Activated effector memory CD4-positive, alpha-beta T cell treated with anti-CD3 and anti-CD28 coated beads, Interleukin-2, amount 50 U/mL, for 16 hours (primary cell): ENCODE data around the gene NUMB.
A peak's percentile ranks its signal among the peaks of the same experiment; 100 is the strongest.
"Not testable (repeated sequence)": the region's sequence is repeated elsewhere in the genome, so short reads cannot be mapped to it uniquely, and the experiment has no call there.

Experiments used
- DNase-seq: peaks from one replicate; pipeline ENCODE4 v3.0.0-alpha.2; 2020

Gene NUMB

DNA sequence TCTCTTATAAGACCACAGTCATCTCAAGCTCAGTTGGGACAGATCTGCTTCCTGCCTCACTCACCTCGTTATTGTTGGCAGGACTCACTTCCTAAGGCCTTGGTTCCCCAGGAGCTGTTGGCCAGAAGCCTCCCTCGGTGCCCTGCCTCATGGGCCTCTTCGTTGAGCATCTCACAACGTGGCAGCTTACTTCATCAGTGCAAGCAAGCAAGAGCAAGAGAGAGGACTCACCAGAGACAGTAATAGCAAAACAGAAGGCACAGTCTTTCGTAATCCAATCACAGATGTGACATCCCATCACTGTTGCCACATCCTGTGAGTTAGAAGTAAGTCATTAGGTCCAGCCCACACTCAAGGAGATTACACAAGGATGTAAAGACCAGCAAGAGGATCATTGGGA, 5.1 kb upstream of the NUMB start:
- DNase-seq, result no peak

DNA sequence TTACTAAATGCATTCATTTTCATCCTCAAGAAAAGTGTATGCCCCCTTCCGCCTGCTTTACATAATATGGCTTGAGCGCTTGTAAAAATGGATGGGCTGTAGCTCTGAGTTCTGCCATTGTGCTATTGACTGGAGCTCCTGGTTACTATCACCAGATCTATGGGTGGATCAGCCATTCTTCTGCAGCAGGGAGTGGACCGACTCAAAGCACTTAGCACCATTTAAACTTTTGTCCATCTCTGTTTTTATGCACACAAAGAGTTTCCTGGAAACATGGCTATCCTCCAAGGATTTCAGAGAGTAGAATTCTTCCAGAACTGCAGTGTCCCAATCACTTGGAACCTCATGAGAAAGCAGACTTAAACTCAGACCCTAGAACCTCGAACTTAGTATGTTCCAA, 4.5 kb upstream of the NUMB start:
- no peak for DNase-seq

DNA sequence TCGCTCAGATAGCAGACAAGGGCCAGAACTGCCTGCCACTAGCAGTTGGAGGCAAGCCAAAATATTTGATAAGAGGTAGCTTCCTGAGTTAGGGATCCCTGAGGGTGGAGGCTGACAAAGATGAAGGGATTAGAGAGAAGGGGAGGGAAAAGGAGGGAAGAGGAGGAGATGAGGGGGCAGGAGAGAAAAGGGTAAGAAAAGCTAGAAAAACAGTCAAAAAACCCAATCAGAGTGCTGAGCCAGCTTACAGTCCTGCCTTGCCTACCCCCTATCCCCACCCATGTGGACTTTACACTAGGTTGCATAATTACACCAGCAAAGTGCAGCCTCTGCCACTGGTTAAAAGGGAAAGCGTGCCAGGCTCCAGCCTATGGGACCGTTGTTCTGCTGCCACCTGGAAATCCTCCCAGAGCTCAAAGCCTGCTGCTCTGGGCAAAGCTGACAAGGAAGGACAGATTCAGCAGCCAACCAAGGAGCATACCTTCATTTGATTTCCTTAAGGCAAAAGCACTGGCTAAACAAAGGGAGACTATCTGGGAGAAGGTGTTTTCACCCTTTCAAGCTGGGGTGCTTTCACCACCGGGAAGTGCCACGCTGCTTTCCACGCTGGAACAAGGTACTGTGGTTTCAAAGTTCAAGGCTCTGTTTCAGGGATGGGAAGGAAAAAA, 3.8 kb upstream of the NUMB start:
- no peak for DNase-seq

DNA sequence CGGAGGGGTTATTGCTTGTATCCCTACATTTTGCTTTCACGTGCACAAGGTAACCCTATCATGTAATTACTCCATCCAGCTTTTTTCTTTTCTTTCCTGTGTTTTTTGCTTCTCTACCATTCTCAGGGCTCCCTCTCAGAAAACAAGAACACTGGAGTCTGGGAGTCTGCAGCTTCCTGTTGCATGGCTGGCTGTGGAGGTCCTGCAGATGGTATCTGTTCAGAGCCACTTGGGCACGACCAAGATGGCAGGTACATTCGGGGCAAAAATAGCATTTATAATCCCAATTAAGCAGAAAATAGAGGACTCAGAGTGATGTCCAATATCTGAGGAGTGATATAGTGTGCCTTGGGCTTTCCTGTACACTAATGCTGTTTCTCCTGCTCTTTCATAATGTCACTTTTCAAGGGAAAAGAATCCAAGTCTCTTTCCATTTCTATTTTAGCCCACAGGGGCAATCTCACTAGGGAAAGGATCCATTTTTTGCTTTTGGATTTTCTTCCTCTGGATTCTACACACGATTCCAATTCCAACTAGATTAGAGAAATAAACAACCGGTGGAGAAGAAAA, 3.2 kb upstream of the NUMB start:
- DNase-seq, result no peak

DNA sequence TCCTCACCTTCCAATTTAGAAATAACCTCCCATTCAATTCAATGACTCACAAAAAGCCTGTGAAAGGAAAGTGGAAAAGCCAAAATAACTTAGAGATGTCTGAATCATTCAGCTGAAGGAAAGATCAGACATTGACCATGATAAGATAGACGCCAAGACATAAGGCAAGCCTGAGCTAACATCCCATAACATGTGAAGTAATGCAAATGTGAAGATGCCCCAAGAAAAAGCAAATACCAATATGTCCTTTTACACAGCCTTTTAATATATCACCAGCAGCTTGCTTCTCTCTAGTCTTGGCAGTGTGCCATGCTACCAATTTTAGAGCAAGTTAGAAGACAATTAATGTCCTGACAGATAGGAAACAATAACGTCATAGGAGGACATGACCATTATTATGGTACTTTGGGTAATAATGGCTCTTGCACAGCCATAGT, 2.4 kb upstream of the NUMB start:
- no peak for DNase-seq

DNA sequence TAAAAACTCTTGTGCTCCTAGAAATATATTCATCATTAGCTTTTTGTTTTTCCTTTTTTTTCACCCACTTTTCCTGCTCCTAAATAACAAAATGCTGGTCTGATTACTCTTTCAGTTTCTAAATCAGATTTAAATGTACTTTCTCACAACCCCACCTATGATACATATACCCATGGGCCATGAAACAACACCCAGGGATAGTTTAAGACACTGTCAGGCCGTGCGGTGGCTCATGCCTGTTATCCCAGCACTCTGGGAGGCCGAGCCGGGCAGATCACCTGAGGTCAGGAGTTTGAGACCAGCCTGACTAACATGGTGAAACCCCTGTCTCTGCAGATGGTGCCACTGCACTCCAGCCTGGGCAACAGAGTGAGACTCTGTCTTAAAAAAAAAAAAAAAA, 1.6 kb upstream of the NUMB start:
- no peak for DNase-seq

DNA sequence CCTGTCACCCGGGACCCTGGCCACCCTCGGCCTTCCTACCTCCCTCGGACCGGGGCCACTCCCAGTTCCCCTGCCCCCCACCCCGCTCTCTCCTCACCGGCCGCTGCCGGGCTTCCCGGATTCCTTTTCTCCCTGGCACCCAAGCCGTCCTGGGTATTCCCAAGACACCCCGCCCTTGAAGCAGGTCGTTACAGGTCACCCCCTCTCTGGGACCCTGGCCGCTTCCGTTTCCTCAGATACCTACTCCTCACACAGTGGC, 493 bp downstream of the NUMB start:
- DNase-seq, result no peak

DNA sequence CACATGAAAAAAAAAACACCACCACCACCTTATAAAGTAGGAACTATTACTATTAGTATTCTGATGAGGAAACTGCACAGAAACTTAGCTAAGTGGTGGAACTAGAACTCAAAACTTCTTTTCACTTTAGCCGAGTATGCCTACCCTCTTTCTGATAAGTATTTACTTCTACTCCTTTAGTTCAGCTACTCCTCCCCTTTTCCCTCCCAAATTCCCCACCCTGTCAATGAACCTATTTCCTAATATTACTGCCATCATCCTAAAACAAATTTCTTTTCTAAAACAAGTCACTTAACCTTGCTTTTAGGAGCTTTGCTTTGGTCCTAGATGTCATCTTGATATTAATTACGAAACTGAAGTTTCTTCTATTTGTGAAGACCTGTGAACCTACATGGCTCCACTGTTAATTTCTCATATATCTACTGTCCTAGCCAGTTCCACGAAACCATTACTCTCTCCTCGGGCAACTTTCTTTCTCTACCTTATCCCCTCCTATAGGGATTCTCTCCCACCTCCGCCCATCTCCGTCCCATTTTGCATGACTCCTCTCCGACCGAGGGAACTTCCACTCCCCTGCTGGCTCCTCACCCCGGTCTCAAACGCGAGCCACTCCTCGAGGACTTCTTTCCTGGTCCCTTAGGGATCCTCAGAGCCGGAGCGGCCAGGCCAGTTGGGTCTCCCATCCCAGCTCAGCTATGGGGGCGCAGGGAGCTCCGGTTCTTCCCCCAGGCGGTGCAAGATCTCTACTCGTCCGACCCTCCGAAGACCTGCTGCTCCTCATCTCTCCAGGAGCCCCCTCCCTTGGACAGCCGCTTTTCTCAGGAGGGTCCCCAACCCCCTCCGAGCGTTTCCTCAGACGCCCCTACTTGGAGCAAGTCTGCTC, 1.1 kb downstream of the NUMB start:
- DNase-seq, result peak; percentile 74

DNA sequence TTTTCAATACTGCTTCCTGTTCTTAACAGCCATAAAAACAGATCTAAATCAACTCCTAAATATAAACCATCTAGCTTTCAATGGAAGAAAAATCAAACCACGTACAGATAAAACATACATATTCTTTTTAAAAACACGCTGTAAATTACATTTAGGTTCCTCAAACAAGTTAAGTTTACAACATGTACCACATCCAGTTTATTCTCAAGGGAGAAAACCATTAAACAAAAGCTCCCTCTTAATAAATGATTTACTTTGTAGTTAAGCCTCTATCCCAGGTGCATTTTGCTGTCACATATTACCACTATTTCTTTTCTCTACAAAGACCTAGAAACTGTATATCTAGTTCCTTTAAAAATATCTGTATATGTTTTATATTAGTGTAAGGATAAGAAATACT, 3.1 kb downstream of the NUMB start:
- no peak for DNase-seq

DNA sequence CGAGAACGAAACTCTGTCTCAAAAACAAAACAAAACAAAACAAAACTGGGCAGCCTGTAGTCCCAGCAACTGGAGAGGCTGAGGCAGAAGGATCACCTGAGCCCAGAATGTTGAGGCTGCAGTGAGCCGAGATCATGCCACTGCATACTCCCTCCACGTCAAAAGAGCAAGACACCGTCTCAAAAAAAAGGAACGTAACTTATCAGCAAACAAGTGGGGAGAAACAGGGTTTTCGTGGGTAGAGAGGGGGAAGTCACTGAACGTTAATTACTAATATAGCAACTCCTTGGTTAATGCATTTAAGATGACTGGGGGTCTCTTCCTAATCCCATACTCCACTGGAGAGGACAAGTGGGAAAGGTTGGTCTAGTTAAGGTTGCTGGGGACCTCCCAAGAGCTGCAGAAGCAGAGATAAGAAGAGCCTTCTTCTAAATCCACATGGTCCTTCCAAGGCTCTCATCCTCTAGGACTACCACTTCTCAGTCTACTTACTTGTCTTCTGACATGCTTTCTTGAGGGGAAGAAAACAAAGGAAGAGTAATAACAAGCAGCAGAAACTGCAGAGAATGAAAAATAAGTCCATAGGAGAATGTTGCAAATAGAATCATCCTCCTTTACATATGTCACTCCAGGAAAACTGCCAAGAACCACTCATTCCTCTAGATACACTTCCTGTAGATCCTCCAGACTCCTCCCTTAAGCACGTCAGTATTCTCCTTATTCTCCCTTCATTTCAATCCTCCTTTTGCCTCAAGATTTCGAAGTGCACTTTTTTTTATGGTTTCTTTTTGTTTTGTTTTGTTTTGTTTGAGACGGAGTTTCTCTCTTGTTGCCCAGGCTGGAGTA, 5.8 kb downstream of the NUMB start:
- DNase-seq, result no peak

DNA sequence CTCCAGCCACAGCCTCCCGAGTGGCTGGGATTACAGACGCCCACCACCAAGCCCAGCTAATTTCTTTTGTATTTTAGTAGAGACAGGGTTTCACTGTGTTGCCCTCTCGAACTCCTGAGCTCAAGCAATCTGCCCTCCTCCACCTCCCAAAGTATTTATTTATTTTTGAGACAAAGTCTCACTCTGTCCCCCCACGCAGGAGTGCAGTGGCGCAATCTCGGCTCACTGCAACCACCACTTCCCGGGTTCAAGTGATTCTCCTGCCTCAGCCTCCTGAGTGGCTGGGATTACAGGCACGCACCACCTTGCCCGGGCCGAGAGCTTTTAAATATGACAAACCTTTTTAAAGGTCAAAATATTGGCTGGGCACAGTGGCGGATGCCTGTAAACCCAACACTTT, 14.6 kb downstream of the NUMB start:
- no peak for DNase-seq

DNA sequence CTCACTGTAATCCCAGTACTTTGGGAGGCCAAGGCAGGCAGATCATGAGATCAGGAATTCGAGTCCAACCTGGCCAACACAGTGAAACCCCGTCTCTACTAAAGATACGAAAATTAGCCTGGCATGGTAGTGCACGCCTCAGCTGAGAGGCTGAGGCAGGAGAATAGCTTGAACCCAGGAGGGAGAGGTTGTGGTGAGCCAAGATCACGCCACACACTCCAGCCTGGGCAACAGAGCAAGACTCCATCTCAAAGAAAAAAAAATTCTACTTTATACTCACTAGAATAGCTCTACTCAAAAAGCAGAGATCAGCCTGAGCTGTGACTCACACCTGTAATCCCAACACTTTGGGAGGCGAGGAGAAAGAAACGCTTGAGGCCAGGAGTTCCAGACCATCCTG, 17.1 kb downstream of the NUMB start:
- no peak for DNase-seq

DNA sequence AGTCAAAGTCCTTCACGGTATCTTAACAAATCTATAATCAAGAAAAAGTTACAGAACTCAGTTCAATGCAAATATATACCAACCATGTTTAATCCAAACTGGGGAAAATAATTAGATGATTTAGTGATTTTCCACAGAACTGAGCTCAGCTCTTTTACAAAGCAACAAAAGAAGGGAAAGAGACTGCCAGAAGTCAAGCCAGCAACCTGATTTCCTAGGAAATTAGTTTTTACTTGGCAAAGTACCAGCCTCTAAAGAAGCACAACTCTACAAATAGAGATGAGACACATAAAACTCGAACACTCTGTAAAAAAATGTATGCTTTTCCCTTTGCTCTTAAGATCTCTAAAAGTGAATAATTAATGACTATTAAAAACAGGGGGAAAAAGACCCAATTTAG, 19.4 kb downstream of the NUMB start:
- no peak for DNase-seq

DNA sequence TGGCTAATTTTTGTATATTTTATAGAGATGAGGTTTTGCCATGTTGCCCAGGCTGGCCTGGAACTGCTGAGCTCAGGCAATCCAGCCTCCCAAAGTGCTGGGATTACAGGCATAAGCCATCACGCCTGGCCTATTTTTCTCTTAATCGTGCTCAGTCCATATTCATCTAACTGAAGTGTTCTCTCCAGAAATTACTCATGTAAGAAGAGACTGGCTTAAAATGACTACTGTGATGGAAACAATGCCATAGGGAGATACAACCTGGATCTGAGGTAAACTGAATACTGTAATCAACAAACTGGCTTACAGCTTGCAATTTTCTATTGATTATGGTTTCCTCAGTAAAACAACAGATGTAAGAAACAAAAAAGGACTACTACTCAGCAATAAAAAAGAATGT, 21.1 kb downstream of the NUMB start:
- no peak for DNase-seq

DNA sequence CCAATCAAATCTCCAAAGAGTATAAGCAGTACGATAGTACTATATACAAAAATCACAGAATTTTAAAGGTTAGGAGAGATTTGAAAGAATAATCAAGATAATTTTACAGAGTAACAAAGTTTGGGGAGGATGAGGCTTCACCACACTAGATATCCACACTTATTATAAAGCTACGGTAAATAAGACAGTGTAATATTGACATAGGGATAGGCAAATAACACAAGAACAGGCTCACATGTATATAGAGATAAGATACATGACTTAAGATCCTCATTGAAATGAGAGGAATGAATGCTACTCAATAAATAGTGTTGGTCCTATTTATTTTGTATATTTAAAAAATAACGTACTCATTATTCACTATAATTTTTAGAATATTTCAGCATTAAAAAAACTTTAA, 26.2 kb downstream of the NUMB start:
- no peak for DNase-seq

DNA sequence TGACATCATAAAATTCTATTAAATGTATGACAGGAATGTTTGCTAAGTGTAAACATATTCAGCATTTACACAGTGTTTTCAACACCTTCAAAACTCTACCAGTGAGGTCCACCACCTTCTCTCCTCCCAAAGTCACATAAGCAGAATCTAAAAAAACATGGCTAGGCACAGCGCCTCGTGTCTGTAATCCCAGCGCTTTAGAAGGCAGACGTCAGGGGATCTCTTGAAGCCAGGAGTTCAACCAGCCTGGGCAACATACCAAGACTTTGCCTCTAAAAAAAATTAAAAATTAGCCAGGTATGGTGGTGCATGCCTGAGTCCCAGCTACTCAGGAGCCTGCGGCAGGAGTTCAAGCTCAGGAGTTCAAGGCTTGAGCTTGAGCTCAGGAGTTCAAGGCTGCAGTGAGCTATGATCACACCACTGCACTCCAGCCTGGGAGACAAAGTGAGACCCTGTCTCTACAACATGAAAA, 30.0 kb downstream of the NUMB start:
- DNase-seq, result no peak

DNA sequence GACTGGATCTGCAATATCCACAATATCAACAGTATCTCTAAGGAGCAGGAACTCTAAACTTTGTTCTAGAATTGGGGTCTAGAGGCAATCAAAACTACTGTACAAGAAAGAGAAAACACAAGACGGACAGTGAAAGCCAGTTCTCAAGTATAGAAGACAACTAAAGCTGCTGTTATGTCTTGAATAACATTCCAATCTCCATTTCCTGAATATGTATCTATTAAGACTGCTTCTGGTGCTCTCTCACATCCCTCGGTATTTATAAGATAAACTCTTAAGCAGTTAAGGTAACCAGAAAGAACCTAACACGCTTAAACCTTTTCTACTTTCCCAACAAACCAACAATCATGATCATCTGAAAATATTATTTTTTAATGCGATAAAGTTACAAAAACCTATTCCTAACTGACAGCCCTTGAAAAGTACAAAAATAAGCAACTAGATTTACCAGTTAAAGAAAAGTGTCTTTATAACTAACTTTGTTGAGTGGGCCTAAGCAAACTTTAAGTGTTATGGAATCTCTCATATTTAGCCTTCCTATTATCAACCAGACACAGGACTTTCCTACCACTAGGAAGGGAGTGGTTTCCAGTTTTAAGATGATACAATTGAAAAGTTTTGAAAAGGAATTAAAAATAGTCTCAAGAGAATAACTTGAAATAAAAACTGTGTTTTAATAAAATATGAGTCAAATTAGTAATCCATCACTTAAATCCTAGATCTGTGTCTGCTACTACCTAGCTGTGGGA, 30.7 kb downstream of the NUMB start:
- DNase-seq, result no peak

DNA sequence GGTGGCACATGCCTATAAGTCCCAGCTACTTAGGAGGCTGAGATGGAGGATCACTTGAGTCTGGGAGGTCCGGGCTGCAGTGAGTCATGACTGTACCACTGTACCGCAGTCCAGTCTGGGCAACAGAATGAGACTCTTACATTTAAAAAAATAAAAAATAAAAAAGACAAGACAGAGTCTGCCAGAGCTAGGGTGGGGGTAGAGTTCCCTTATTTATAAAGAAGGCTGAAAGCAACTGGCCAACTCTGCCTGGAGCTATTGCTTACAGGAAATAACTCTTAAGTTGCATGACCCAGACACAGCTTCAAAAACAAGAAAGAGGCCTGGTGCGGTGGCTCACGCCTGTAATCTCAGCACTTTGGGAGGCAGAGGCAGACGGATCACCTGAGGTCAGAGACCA, 31.5 kb downstream of the NUMB start:
- DNase-seq, result no peak

DNA sequence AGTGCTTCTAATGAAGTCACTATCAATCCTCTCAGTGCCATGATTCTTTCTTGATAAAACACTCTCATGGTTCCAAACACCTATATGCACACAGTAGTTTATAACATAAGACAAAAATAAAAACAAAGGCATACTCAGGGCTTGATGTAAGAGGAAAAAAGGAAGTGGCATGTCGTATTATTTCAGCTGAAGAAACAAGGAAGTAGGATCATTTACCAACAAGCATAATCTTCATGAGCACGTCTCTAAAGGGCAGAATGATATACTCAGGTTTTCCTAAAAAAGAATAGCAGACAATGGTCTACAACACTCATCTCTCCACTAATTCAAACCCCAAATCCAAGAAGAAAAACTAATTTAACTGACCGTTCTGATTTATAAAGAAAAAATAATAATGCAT, 33.9 kb downstream of the NUMB start:
- no peak for DNase-seq

DNA sequence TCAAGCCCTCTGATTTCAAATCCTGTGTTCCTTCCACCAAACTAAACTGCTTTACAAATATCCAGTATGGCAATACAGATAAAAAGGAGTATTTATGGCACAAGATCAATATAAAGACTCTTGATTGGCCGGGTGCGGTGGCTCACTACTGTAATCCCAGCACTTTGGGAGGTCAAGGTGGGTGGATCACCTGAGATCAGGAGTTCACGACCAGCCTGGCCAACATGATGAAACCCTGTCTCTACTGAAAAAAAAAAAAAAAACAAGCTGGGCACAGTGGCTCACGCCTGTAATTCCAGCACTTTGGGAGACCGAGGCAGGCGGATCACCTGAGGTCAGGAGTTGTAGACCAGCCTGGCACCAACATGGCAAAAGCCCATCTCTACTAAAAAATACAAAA, 35.3 kb downstream of the NUMB start:
- DNase-seq, result not testable (repeated sequence)

DNA sequence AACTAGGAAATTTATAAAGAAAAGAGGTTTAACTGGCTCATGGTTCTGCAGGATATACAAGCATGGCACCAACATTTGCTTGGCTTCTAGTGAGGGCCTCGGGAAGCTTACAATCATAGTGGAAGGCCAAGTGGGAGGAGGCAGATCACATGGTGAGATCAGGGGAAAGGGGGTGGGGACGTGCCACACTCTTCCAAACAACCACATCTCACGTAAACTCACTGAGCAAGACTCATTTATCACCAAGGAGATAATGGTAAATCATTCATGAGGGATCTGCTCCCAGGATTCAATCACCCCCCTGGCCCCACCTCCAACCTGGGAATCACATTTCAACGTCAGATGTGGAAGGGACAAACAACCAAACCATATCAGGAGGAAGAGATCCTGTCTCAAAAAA, 35.8 kb downstream of the NUMB start:
- no peak for DNase-seq

DNA sequence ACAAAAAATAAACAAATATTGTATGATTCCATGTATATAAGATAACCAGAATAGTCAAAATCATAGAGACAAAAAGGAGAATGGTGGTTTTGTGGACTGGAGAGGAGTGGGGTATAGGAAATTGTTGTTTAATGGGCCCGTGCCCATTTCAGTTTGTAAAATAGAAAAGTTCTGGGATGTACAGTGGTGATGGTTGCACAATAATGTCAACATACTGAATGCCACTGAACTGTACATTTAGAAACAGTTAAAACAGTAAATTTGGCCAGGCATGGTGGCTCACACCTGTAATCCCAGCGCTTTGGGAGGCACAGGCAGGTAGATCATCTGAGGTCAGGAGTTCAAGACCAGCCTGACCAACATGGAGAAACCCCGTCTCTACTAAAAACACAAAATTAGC, 40.1 kb downstream of the NUMB start:
- DNase-seq, result no peak

DNA sequence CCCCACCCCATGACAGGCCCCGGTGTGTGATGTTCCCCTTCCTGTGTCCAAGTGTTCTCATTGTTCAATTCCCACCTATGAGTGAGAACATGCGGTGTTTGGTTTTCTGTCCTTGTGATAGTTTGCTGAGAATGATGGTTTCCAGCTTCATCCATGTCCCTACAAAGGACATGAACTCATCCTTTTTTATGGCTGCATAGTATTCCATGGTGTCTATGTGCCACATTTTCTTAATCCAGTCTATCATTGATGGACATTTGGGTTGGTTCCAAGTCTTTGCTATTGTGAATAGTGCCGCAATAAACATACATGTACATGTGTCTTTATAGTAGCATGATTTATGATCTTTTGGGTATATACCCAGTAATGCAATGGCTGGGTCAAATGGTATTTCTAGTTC, 52.1 kb downstream of the NUMB start:
- not testable (repeated sequence) for DNase-seq
